WTC11 (cell line): Measurements from ENCODE around the gene CAMSAP1. TPM values are rescaled to one million over a fixed set of nuclear protein-coding genes. Genes with fewer than 3 reads are reported as not detected.

Experiments
- ATAC-seq: fragments of 200-7000 bp; cut with Tn5 transposase; 2 replicates; pipeline ENCODE4 v1.10.0; 2021; ENCODE audit warnings: mild to moderate bottlenecking, moderate library complexity
- CTCF ChIA-PET: fragments of 300-600 bp; sonication (Branson Sonifier 250); formaldehyde crosslinking; loops from one replicate; lab custom pipeline; 2021; ENCODE audit warnings: antibody characterized with exemption; lab: Charles Lee
- POLR2A ChIA-PET: fragments of 350-600 bp; sonication (Branson Sonifier 250); formaldehyde crosslinking; loops from one replicate; lab custom pipeline; 2021; ENCODE audit warnings: antibody characterized with exemption; lab: Charles Lee
- DNase-seq: peaks from one replicate; pipeline ENCODE4 v3.0.0; 2021; ENCODE audit warnings: low spot score
- H3K27ac Mint-ChIP-seq: 2 replicates; pipeline ENCODE4 v1.8.0; 2021; ENCODE audit warnings: mixed read lengths
- H3K27me3 Mint-ChIP-seq: 2 replicates; pipeline ENCODE4 v1.8.0; 2021; ENCODE audit warnings: low read depth, mild to moderate bottlenecking, moderate library complexity, mixed read lengths
- H3K36me3 Mint-ChIP-seq: 2 replicates; pipeline ENCODE4 v1.8.0; 2021; ENCODE audit warnings: mixed read lengths
- H3K4me1 Mint-ChIP-seq: 2 replicates; pipeline ENCODE4 v1.8.0; 2022; ENCODE audit warnings: mixed read lengths
- H3K4me3 Mint-ChIP-seq: 2 replicates; pipeline ENCODE4 v1.8.0; 2021; ENCODE audit warnings: mild to moderate bottlenecking, moderate library complexity, mixed read lengths
- H3K9me3 Mint-ChIP-seq: 2 replicates; pipeline ENCODE4 v1.8.0; 2021; ENCODE audit warnings: mixed read lengths
- CBFB ChIP-seq: sonication (generic); formaldehyde crosslinking; IDR thresholded peaks from 2 replicates; pipeline ENCODE4 v1.8.1; 2022; ENCODE audit warnings: mild to moderate bottlenecking, low read depth, missing genetic modification reagents
- CREB1 ChIP-seq: sonication (generic); formaldehyde crosslinking; IDR thresholded peaks from 2 replicates; pipeline ENCODE4 v1.8.0; 2023; ENCODE audit warnings: mild to moderate bottlenecking, missing genetic modification reagents
- CREM ChIP-seq: sonication (generic); formaldehyde crosslinking; IDR thresholded peaks from 2 replicates; pipeline ENCODE4 v1.8.1; 2022; ENCODE audit warnings: mild to moderate bottlenecking, missing genetic modification reagents, moderate library complexity
- ELF4 ChIP-seq: sonication (generic); formaldehyde crosslinking; IDR thresholded peaks from 2 replicates; pipeline ENCODE4 v1.8.1; 2022; ENCODE audit warnings: low read depth, mild to moderate bottlenecking, moderate library complexity, missing genetic modification reagents
- EMX1 ChIP-seq: fragments of 250-450 bp; sonication (Bioruptor Pico); IDR thresholded peaks from 2 replicates; pipeline ENCODE4 v1.8.0; 2021; ENCODE audit warnings: mild to moderate bottlenecking
- ESRRA ChIP-seq: sonication (generic); formaldehyde crosslinking; IDR thresholded peaks from 2 replicates; pipeline ENCODE4 v1.8.1; 2022; ENCODE audit warnings: mild to moderate bottlenecking, missing genetic modification reagents, borderline replicate concordance
- FOXJ3 ChIP-seq: sonication (generic); formaldehyde crosslinking; IDR thresholded peaks from 2 replicates; pipeline ENCODE4 v1.9.0; 2021; ENCODE audit warnings: missing genetic modification reagents, mild to moderate bottlenecking, borderline replicate concordance
- FOXK1 ChIP-seq: sonication (generic); formaldehyde crosslinking; IDR thresholded peaks from 2 replicates; pipeline ENCODE4 v1.8.0; 2022; ENCODE audit warnings: mild to moderate bottlenecking, moderate library complexity, missing genetic modification reagents
- FOXP1 ChIP-seq: sonication (generic); formaldehyde crosslinking; IDR thresholded peaks from 2 replicates; pipeline ENCODE4 v1.8.0; 2022; ENCODE audit warnings: missing genetic modification reagents, mild to moderate bottlenecking, moderate library complexity, borderline replicate concordance
- GABPB1 ChIP-seq: sonication (generic); formaldehyde crosslinking; IDR thresholded peaks from 2 replicates; pipeline ENCODE4 v1.8.1; 2023; ENCODE audit warnings: mild to moderate bottlenecking, missing genetic modification reagents
- JUN ChIP-seq: sonication (generic); formaldehyde crosslinking; IDR thresholded peaks from 2 replicates; pipeline ENCODE4 v1.8.0; 2023; ENCODE audit warnings: mild to moderate bottlenecking, missing genetic modification reagents
- KAT7 ChIP-seq: sonication (generic); formaldehyde crosslinking; IDR thresholded peaks from 2 replicates; pipeline ENCODE4 v1.8.1; 2023; ENCODE audit warnings: missing genetic modification reagents, mild to moderate bottlenecking, borderline replicate concordance
- MXD4 ChIP-seq: fragments of 250-450 bp; sonication (Bioruptor Pico); IDR thresholded peaks from 2 replicates; pipeline ENCODE4 v1.8.0; 2021; ENCODE audit warnings: mild to moderate bottlenecking, moderate library complexity, borderline replicate concordance
- NFATC4 ChIP-seq: fragments of 250-450 bp; sonication (Bioruptor Pico); IDR thresholded peaks from 2 replicates; pipeline ENCODE4 v1.9.0; 2021; ENCODE audit warnings: mild to moderate bottlenecking
- NFE2L1 ChIP-seq: sonication (generic); formaldehyde crosslinking; IDR thresholded peaks from 2 replicates; pipeline ENCODE4 v1.8.1; 2023; ENCODE audit warnings: missing genetic modification reagents
- RELA ChIP-seq: sonication (generic); formaldehyde crosslinking; IDR thresholded peaks from 2 replicates; pipeline ENCODE4 v1.8.1; 2022; ENCODE audit warnings: missing genetic modification reagents, mild to moderate bottlenecking, borderline replicate concordance
- RORB ChIP-seq: fragments of 250-450 bp; sonication (Bioruptor Pico); IDR thresholded peaks from 2 replicates; pipeline ENCODE4 v1.9.0; 2021; ENCODE audit warnings: mild to moderate bottlenecking
- TCF7 ChIP-seq: sonication (generic); formaldehyde crosslinking; IDR thresholded peaks from 2 replicates; pipeline ENCODE4 v1.8.0; 2022; ENCODE audit warnings: mild to moderate bottlenecking, low read depth, missing genetic modification reagents, moderate library complexity
- ZBTB21 ChIP-seq: sonication (generic); formaldehyde crosslinking; IDR thresholded peaks from 2 replicates; pipeline ENCODE4 v1.8.1; 2023; ENCODE audit warnings: mild to moderate bottlenecking, missing genetic modification reagents, borderline replicate concordance
- ZMAT4 ChIP-seq: fragments of 250-450 bp; sonication (Bioruptor Pico); IDR thresholded peaks from 2 replicates; pipeline ENCODE4 v1.9.0; 2021; ENCODE audit warnings: mild to moderate bottlenecking
- ZNF219 ChIP-seq: sonication (generic); formaldehyde crosslinking; IDR thresholded peaks from 2 replicates; pipeline ENCODE4 v1.8.0; 2023; ENCODE audit warnings: missing genetic modification reagents, mild to moderate bottlenecking, borderline replicate concordance
- ZNF232 ChIP-seq: sonication (generic); formaldehyde crosslinking; IDR thresholded peaks from 2 replicates; pipeline ENCODE4 v1.8.0; 2022; ENCODE audit warnings: mild to moderate bottlenecking, missing genetic modification reagents
- ZNF263 ChIP-seq: sonication (generic); formaldehyde crosslinking; IDR thresholded peaks from 2 replicates; pipeline ENCODE4 v1.8.1; 2022; ENCODE audit warnings: low read depth, mild to moderate bottlenecking, moderate library complexity, missing genetic modification reagents
- ZNF396 ChIP-seq: fragments of 250-450 bp; sonication (Bioruptor Pico); IDR thresholded peaks from 2 replicates; pipeline ENCODE4 v1.8.0; 2021; ENCODE audit warnings: mild to moderate bottlenecking, moderate library complexity, borderline replicate concordance
- ZNF416 ChIP-seq: fragments of 250-450 bp; sonication (Bioruptor Pico); IDR thresholded peaks from 2 replicates; pipeline ENCODE4 v1.9.0; 2021; ENCODE audit warnings: mild to moderate bottlenecking, inconsistent platforms
- ZNF425 ChIP-seq: fragments of 250-450 bp; sonication (Bioruptor Pico); conservative IDR thresholded peaks from 2 replicates; pipeline ENCODE4 v1.9.0; 2021; ENCODE audit warnings: mild to moderate bottlenecking
- total RNA-seq: library from RNA; stranded (reverse); gene quantifications from 3 replicates; pipeline ENCODE4 v1.2.3, GENCODE V29; 2021

CAMSAP1 gene
- total RNA-seq, 1 experiment from 2014 or later, result 40.5 TPM

- no peak for TF ChIP-seq ZNF219 (CRISPR knock-in tag)
- TF ChIP-seq ZNF416 (CRISPR knock-in tag), result no peak
- no peak for TF ChIP-seq JUN
- TF ChIP-seq EMX1, result no peak
- no peak for TF ChIP-seq RORB (CRISPR knock-in tag)
- no peak for TF ChIP-seq ZNF425 (CRISPR knock-in tag)
- no peak for TF ChIP-seq NFE2L1
Measured at GRCh38 chr9:135898634-135899407, 8.5 kb downstream of the CAMSAP1 start (continued).

- ATAC-seq (no peak), DNase-seq (no peak)
- Mint-ChIP-seq H3K9me3 (peaks cover 10% of the 10 kb centered on the region), H3K4me3 (no peak overlapping the region), H3K27me3 (no peaks in the 10 kb centered on the region), H3K4me1 (peaks cover 43% of the 10 kb centered on the region), H3K36me3 (peaks cover 22% of the 10 kb centered on the region), H3K27ac (no peak overlapping the region)
- CTCF ChIA-PET, result no interaction called here
- TF ChIP-seq ESRRA (CRISPR knock-in tag) (no peak), TCF7 (CRISPR knock-in tag) (no peak), NFATC4 (CRISPR knock-in tag) (no peak), FOXP1 (CRISPR knock-in tag) (no peak), ZNF232 (CRISPR knock-in tag) (no peak), CBFB (CRISPR knock-in tag) (no peak)
- POLR2A ChIA-PET, result no interaction called here
Measured at GRCh38 chr9:135896626-135897025, 10.7 kb downstream of the CAMSAP1 start.

GRCh38 chr9:135896205-135896604 lies 11.1 kb downstream of the CAMSAP1 start:
- ATAC-seq (no peak), DNase-seq (no peak)
- no peak overlapping the region for H3K27ac Mint-ChIP-seq
- peaks cover 20% of the 10 kb centered on the region for H3K36me3 Mint-ChIP-seq
- ChIA-PET POLR2A (no interaction called here), CTCF (no interaction called here)
- no peak overlapping the region for H3K4me3 Mint-ChIP-seq
- no peak for TF ChIP-seq ZNF263
- no peak for TF ChIP-seq ELF4
- TF ChIP-seq MXD4, result no peak
- no peak for TF ChIP-seq ZBTB21
- no peak for TF ChIP-seq KAT7 (CRISPR knock-in tag)
- TF ChIP-seq CBFB (CRISPR knock-in tag), result no peak
- TF ChIP-seq ZNF232 (CRISPR knock-in tag), result no peak
- TF ChIP-seq FOXJ3 (CRISPR knock-in tag), result no peak
- no peak for TF ChIP-seq ZNF396 (CRISPR knock-in tag)
- TF ChIP-seq CREM (CRISPR knock-in tag), result no peak
- TF ChIP-seq CREB1 (CRISPR knock-in tag), result no peak
- no peak for TF ChIP-seq RELA
- no peak for TF ChIP-seq GABPB1 (CRISPR knock-in tag)
- no peak for TF ChIP-seq FOXK1 (CRISPR knock-in tag)
- no peak for TF ChIP-seq ZMAT4 (CRISPR knock-in tag)
- H3K4me1 Mint-ChIP-seq, result peaks cover 46% of the 10 kb centered on the region
- peaks cover 10% of the 10 kb centered on the region for H3K9me3 Mint-ChIP-seq
- H3K27me3 Mint-ChIP-seq, result no peaks in the 10 kb centered on the region
